Measurements from ENCODE around the gene FERMT3.

Gene FERMT3

GRCh38 chr11:64268893-64269539, 62.5 kb downstream of the FERMT3 start:
- Histone ChIP-seq H3K36me3 (peaks cover 33% of the 10 kb centered on the region), H3K27ac (peak overlapping the region; percentile 72), H3K9me3 (ENCODE audit: severe bottlenecking) (no peaks in the 10 kb centered on the region), H3K27me3 (ENCODE audit: insufficient read depth, low read depth, severe bottlenecking) (no peaks in the 10 kb centered on the region), H3K4me3 (ENCODE audit: low read depth, low read length) (peak overlapping the region; percentile 82)
- TF ChIP-seq CTCF (IDR thresholded peaks at IDR 0.05; ENCODE audit: low read depth, low read length) = no peak
- DNase-seq = peak; percentile 55

- Histone ChIP-seq H3K4me3 (ENCODE audit: low read depth, low read length) (peak overlapping the region; percentile 82), H3K36me3 (peaks cover 26% of the 10 kb centered on the region), H3K9me3 (ENCODE audit: severe bottlenecking) (no peaks in the 10 kb centered on the region), H3K27me3 (ENCODE audit: insufficient read depth, low read depth, severe bottlenecking) (no peaks in the 10 kb centered on the region), H3K27ac (peak overlapping the region; percentile 79)
- TF ChIP-seq CTCF (IDR thresholded peaks at IDR 0.05; ENCODE audit: low read depth, low read length) = no peak; the same call in 1 of the 2 replicates
- peak; percentile 98 for DNase-seq
Measured at GRCh38 chr11:64269540-64270220, 63.2 kb downstream of the FERMT3 start.

All from WERI-Rb-1 (cell line).